ENCODE results near the gene CHN1.

Gene CHN1

DNA sequence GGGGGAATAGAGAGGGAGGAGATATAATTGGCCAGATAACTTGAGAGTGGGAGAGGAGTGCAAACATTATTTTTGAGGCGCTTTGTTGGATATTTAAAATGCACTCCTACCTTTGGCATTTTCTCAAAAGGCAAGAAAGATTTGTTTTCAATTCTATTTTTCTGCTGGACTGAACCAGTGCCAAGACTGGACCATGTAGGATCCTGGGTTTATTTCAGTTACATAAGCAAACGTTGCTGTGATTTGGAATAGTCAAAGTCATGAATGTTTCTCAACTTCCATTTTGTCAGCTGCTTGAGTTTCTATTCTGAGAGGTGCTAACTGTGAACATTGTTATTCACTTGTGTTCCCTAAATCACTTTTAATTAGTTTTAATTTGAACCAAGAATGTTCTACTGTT is 232.0 kb downstream of the CHN1 start:
- Histone ChIP-seq H3K79me2 (ENCODE audit: control insufficient read depth, insufficient read depth, low read length, poor library complexity) (no peaks in the 10 kb centered on the region), H3K4ac (ENCODE audit: low read depth, low read length) (no peak overlapping the region), H3K9ac (ENCODE audit: low read length) (no peak overlapping the region), H3K27ac (ENCODE audit: low read depth, low read length) (no peak overlapping the region), H2AK5ac (ENCODE audit: low read length) (no peak overlapping the region), H4K8ac (ENCODE audit: low read depth, low read length) (no peak overlapping the region), H3K36me3 (ENCODE audit: control insufficient read depth in 1 of 2, insufficient read depth in 2 of 2, low read length in 2 of 2) (no peaks in the 10 kb centered on the region), H2BK5ac (ENCODE audit: low read depth, low read length, poor library complexity) (no peak overlapping the region), H3K4me2 (ENCODE audit: low read length) (no peak overlapping the region), H4K91ac (ENCODE audit: low read depth, low read length) (no peak overlapping the region), H3K4me1 (ENCODE audit: control insufficient read depth in 1 of 2, insufficient read depth in 2 of 2, low read length in 2 of 2) (peaks cover 6 to 8% of the 10 kb centered on the region in 2 experiments), H3K18ac (ENCODE audit: low read length) (no peak overlapping the region), H2AFZ (ENCODE audit: insufficient read depth, low read length, poor library complexity) (no peak overlapping the region), H2BK12ac (ENCODE audit: low read length) (no peak overlapping the region), H3K14ac (ENCODE audit: low read length) (no peak overlapping the region), H3K79me1 (ENCODE audit: low read length) (peaks cover 7% of the 10 kb centered on the region), H3K4me3 (ENCODE audit: low read depth, low read length) (no peak overlapping the region), H3K23ac (ENCODE audit: low read length) (no peak overlapping the region), H3K27me3 (ENCODE audit: insufficient read depth, low read length) (no peaks in the 10 kb centered on the region), H2BK120ac (ENCODE audit: insufficient read depth, low read length, poor library complexity) (no peak overlapping the region), H3K9me3 (ENCODE audit: insufficient read depth, low read depth, low read length) (no peaks in the 10 kb centered on the region), H4K12ac (ENCODE audit: low read depth, low read length) (no peak overlapping the region)
- DNase-seq = no peak
- no CpG with 5 or more reads among the region's 2 CpGs for WGBS (ENCODE audit: extremely low coverage, insufficient coverage, insufficient read length)

DNA sequence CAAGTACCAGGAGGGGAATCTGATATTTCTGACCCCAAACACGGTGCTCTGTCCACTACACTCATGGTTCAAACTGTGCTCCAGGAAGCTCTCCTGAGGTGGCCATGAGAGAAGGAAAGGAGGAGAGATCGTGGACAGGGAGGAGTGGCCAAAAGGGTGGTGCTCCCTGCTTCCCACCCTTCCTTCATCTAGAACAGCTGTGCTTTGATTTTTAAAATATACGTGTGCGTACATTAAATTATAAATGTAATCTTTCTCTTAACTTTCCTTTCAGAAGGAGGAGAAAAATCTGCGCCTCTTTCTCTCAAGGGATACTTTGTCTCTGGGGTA is 232.7 kb downstream of the CHN1 start:
- no CpG with 5 or more reads among the region's 5 CpGs for WGBS (ENCODE audit: extremely low coverage, insufficient coverage, insufficient read length)
- H3K79me2 ChIP-seq (ENCODE audit: control insufficient read depth, insufficient read depth, low read length, poor library complexity) = no peaks in the 10 kb centered on the region
- no peak overlapping the region for H3K27ac ChIP-seq (ENCODE audit: low read depth, low read length)
- no peaks in the 10 kb centered on the region for H3K9me3 ChIP-seq (ENCODE audit: insufficient read depth, low read depth, low read length)
- no peak overlapping the region for H3K4ac ChIP-seq (ENCODE audit: low read depth, low read length)
- H3K36me3 ChIP-seq (ENCODE audit: control insufficient read depth in 1 of 2, insufficient read depth in 2 of 2, low read length in 2 of 2) = no peaks in the 10 kb centered on the region
- H2BK5ac ChIP-seq (ENCODE audit: low read depth, low read length, poor library complexity) = peak overlapping the region; percentile 14
- peak overlapping the region; percentile 58 for H3K14ac ChIP-seq (ENCODE audit: low read length)
- H2AK5ac ChIP-seq (ENCODE audit: low read length) = no peak overlapping the region
- no peak overlapping the region for H2AFZ ChIP-seq (ENCODE audit: insufficient read depth, low read length, poor library complexity)
- H4K91ac ChIP-seq (ENCODE audit: low read depth, low read length) = peak overlapping the region; percentile 55
- peaks cover 6 to 8% of the 10 kb centered on the region in 2 experiments for H3K4me1 ChIP-seq (ENCODE audit: control insufficient read depth in 1 of 2, insufficient read depth in 2 of 2, low read length in 2 of 2)
- no peak overlapping the region for H3K23ac ChIP-seq (ENCODE audit: low read length)
- peaks cover 7% of the 10 kb centered on the region for H3K79me1 ChIP-seq (ENCODE audit: low read length)
- H3K27me3 ChIP-seq (ENCODE audit: insufficient read depth, low read length) = no peaks in the 10 kb centered on the region
- H4K12ac ChIP-seq (ENCODE audit: low read depth, low read length) = peak overlapping the region; percentile 66
- no peak overlapping the region for H2BK120ac ChIP-seq (ENCODE audit: insufficient read depth, low read length, poor library complexity)
- H4K8ac ChIP-seq (ENCODE audit: low read depth, low read length) = peak overlapping the region; percentile 71
- H3K4me2 ChIP-seq (ENCODE audit: low read length) = no peak overlapping the region
- no peak overlapping the region for H3K9ac ChIP-seq (ENCODE audit: low read length)
- H3K18ac ChIP-seq (ENCODE audit: low read length) = peak overlapping the region; percentile 30
- no peak for DNase-seq
- H3K4me3 ChIP-seq (ENCODE audit: low read depth, low read length) = no peak overlapping the region
- peak overlapping the region; percentile 68 for H2BK12ac ChIP-seq (ENCODE audit: low read length)

DNA sequence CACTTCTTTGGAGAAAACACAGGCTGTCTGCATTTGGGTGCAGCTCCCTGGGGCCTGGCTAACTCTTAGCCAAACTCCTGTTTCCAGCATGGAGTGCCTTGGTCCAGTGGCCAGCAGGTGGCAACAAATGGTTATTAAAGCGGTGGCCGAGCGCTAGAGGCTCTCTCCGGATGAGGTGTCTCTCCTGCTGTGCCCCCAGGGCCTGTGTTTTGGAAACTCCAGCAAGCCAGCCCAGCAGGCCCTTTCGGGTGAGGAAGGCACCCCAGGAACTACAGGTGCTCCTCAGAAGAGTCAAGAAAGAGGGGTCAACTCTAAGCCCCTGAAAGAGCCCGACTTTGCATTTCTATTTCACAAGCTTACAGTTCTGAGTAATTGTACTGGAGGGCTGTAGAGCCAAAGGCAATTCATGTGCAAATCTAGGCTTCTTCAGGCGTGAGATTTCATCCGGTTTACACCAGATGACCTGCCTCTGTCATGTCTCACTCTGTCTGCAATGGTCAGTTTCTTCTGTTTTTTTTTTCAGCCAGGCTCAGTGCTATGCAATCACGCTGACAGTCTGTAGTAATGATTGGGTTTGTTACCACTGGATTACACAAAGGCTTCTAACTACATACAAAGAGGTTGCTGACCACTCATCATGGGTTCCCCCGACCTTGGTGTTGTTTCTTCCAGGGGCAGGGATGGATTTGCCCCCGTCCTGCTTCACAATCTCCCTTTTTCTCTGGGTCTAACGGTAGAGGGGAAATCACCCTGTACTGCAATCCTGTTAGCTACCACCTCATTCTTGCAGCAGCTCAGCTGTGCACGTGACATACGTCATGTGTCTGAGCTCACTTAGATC is 233.3 kb downstream of the CHN1 start:
- Histone ChIP-seq H3K4me3 (ENCODE audit: low read depth, low read length) (no peak overlapping the region), H3K9ac (ENCODE audit: low read length) (no peak overlapping the region), H3K4me2 (ENCODE audit: low read length) (peak overlapping the region; percentile 45), H2BK12ac (ENCODE audit: low read length) (peak overlapping the region; percentile 68), H3K27me3 (ENCODE audit: insufficient read depth, low read length) (no peaks in the 10 kb centered on the region), H3K9me3 (ENCODE audit: insufficient read depth, low read depth, low read length) (no peaks in the 10 kb centered on the region), H4K91ac (ENCODE audit: low read depth, low read length) (peak overlapping the region; percentile 55), H2BK120ac (ENCODE audit: insufficient read depth, low read length, poor library complexity) (peak overlapping the region; percentile 21), H3K36me3 (ENCODE audit: control insufficient read depth in 1 of 2, insufficient read depth in 2 of 2, low read length in 2 of 2) (no peaks in the 10 kb centered on the region), H2BK5ac (ENCODE audit: low read depth, low read length, poor library complexity) (peak overlapping the region; percentile 14), H3K18ac (ENCODE audit: low read length) (peak overlapping the region; percentile 30), H2AFZ (ENCODE audit: insufficient read depth, low read length, poor library complexity) (peak overlapping the region; percentile 45), H4K12ac (ENCODE audit: low read depth, low read length) (peak overlapping the region; percentile 66), H2AK5ac (ENCODE audit: low read length) (no peak overlapping the region), H3K4me1 (ENCODE audit: control insufficient read depth in 1 of 2, insufficient read depth in 2 of 2, low read length in 2 of 2) (peaks cover 6 to 8% of the 10 kb centered on the region in 2 experiments), H3K79me2 (ENCODE audit: control insufficient read depth, insufficient read depth, low read length, poor library complexity) (no peaks in the 10 kb centered on the region), H3K27ac (ENCODE audit: low read depth, low read length) (peak overlapping the region; percentile 19), H4K8ac (ENCODE audit: low read depth, low read length) (peak overlapping the region; percentile 71), H3K79me1 (ENCODE audit: low read length) (peaks cover 7% of the 10 kb centered on the region), H3K14ac (ENCODE audit: low read length) (peak overlapping the region; percentile 58), H3K23ac (ENCODE audit: low read length) (no peak overlapping the region), H3K4ac (ENCODE audit: low read depth, low read length) (no peak overlapping the region)
- WGBS (ENCODE audit: extremely low coverage, insufficient coverage, insufficient read length) = no CpG with 5 or more reads among the region's 14 CpGs
- DNase-seq = peak; percentile 82 to 86

DNA sequence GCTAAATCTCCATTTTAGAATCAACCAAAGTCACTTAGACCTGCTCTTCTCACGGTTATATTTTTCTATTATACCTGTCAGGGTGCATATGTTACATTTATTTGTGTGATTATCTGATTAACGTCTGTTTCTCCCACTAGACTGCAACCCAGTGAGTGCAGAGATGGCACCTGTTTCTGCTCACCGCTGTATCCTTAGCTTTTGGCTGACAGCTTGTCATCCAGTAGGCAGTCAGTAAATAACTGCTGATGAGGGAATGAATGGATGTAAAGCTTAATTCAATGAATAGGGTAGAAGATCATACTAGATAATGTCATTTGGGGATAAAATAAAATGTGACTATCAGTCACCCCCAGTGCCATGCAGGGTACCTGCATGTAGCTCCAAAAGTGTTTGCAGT is 234.0 kb downstream of the CHN1 start:
- no CpG with 5 or more reads among the region's 3 CpGs for WGBS (ENCODE audit: extremely low coverage, insufficient coverage, insufficient read length)
- H3K4me2 ChIP-seq (ENCODE audit: low read length) = no peak overlapping the region
- no peaks in the 10 kb centered on the region for H3K79me2 ChIP-seq (ENCODE audit: control insufficient read depth, insufficient read depth, low read length, poor library complexity)
- no peak overlapping the region for H2BK5ac ChIP-seq (ENCODE audit: low read depth, low read length, poor library complexity)
- H3K4me1 ChIP-seq (ENCODE audit: control insufficient read depth in 1 of 2, insufficient read depth in 2 of 2, low read length in 2 of 2) = peaks cover 6 to 8% of the 10 kb centered on the region in 2 experiments
- H4K91ac ChIP-seq (ENCODE audit: low read depth, low read length) = no peak overlapping the region
- no peak overlapping the region for H3K9ac ChIP-seq (ENCODE audit: low read length)
- H3K18ac ChIP-seq (ENCODE audit: low read length) = no peak overlapping the region
- no peak overlapping the region for H2BK12ac ChIP-seq (ENCODE audit: low read length)
- H3K27me3 ChIP-seq (ENCODE audit: insufficient read depth, low read length) = no peaks in the 10 kb centered on the region
- no peak overlapping the region for H2AFZ ChIP-seq (ENCODE audit: insufficient read depth, low read length, poor library complexity)
- no peak overlapping the region for H3K4ac ChIP-seq (ENCODE audit: low read depth, low read length)
- no peak overlapping the region for H4K8ac ChIP-seq (ENCODE audit: low read depth, low read length)
- no peak overlapping the region for H3K27ac ChIP-seq (ENCODE audit: low read depth, low read length)
- no peaks in the 10 kb centered on the region for H3K36me3 ChIP-seq (ENCODE audit: control insufficient read depth in 1 of 2, insufficient read depth in 2 of 2, low read length in 2 of 2)
- H2AK5ac ChIP-seq (ENCODE audit: low read length) = no peak overlapping the region
- H3K79me1 ChIP-seq (ENCODE audit: low read length) = peaks cover 7% of the 10 kb centered on the region
- DNase-seq = no peak
- H3K14ac ChIP-seq (ENCODE audit: low read length) = no peak overlapping the region
- H2BK120ac ChIP-seq (ENCODE audit: insufficient read depth, low read length, poor library complexity) = no peak overlapping the region
- H3K9me3 ChIP-seq (ENCODE audit: insufficient read depth, low read depth, low read length) = no peaks in the 10 kb centered on the region
- no peak overlapping the region for H3K4me3 ChIP-seq (ENCODE audit: low read depth, low read length)
- H3K23ac ChIP-seq (ENCODE audit: low read length) = no peak overlapping the region
- no peak overlapping the region for H4K12ac ChIP-seq (ENCODE audit: low read depth, low read length)
